HPDE6-E6E7 (cell line): ENCODE measurements around the gene OSBPL2.
A peak's percentile ranks its signal among the peaks of the same experiment; 100 is the strongest.

ENCODE experiments used
- DNase-seq: peaks from one replicate; pipeline ENCODE4 v3.0.0; 2011; ENCODE audit warnings: missing footprints; ENCODE audit errors: extremely low spot score

OSBPL2 gene

DNA sequence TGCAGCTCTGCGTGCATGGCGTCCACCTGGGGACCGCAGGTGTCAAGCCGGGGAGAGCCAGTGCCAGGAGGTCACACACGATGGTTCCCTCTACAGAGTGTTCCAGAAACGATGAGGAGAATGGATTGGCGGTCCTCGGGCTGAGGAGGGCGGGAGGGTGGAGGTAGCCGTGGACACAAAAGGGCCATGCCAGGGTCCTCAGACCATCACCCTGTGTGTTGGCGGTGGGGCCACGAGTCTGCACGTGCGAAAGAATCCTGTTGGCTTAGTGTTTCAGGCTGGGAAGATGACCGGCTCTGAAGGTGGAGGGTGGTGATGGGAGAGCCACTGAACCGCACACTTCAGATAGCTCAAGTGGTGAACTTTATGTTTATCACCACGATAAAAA, 31.9 kb upstream of the OSBPL2 start:
- DNase-seq, result no peak

- DNase-seq, result no peak
These were observed 30.1 kb upstream of the OSBPL2 start for GRCh38 chr20:62208061-62208794.

GRCh38 chr20:62208795-62209755, 29.2 kb upstream of the OSBPL2 start:
- no peak for DNase-seq

GRCh38 chr20:62209850-62210495, 28.3 kb upstream of the OSBPL2 start:
- no peak for DNase-seq

GRCh38 chr20:62210496-62210855, 27.8 kb upstream of the OSBPL2 start:
- DNase-seq, result no peak

GRCh38 chr20:62211216-62211615, 27.1 kb upstream of the OSBPL2 start:
- no peak for DNase-seq

DNA sequence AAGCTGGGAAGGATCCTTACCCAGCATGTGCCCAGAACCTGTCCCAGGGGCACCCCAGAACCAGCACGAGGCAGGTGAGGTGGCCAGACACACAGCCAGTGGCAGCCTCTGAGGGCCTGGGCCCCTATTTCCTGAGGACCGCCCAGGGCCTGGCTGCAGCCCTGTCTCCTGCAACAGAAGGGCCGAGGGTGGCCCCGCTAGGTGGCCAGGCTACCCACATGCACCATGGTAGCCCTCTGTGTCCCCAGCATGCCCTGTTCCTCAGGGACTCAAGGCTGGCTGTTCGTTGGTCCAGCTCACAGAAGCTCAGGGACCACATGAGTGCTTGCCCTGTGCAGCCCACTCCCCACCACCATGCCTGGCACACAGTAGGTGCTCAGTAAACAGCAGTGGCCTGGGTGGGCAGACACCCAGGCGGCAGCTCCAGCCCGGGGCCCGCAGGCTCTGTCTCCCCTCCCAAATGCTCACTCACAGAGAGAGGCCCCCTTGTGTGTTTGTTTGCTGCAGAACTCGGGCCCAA, 26.5 kb upstream of the OSBPL2 start:
- DNase-seq, result no peak

DNA sequence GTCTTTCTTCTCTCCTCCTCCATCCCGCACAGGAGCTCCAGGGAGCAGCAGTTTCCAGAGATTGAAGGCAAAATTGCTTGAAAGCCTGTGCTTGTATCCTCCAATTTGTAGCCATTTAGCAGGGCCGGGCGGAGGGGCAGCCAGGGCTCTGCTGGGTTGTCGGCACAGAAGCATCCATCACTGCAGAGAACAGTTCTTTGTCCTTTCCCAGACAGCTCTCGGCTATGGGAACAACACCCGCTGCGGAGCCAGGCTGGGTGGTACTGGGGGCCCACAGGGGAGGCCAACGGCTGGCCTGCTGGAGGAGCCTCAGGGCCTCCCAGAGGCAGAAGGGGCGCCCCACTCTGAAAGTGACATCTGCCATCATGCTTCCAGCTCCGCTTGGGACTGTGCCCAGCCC, 26.0 kb upstream of the OSBPL2 start:
- DNase-seq, result no peak

DNA sequence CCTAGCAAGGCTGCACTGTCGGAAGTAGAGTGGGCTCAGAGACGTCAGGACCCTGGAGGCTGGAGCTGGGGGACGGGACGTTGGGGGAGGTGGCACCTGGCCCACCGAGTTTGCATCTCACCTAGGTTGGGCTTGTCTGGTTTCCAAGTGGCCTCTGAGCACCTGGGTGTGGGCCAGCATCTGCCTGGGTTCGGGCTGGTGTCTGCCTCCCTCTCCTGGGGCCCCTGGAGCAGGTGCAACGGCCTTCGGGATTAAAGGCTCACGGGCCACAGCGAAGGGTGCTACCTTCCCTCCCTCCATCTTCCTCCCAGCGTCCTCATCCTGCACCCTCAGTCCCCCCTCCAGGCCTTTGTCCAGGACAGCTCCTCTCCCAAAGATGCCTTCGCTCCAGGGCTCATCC, 24.3 kb upstream of the OSBPL2 start:
- no peak for DNase-seq

DNA sequence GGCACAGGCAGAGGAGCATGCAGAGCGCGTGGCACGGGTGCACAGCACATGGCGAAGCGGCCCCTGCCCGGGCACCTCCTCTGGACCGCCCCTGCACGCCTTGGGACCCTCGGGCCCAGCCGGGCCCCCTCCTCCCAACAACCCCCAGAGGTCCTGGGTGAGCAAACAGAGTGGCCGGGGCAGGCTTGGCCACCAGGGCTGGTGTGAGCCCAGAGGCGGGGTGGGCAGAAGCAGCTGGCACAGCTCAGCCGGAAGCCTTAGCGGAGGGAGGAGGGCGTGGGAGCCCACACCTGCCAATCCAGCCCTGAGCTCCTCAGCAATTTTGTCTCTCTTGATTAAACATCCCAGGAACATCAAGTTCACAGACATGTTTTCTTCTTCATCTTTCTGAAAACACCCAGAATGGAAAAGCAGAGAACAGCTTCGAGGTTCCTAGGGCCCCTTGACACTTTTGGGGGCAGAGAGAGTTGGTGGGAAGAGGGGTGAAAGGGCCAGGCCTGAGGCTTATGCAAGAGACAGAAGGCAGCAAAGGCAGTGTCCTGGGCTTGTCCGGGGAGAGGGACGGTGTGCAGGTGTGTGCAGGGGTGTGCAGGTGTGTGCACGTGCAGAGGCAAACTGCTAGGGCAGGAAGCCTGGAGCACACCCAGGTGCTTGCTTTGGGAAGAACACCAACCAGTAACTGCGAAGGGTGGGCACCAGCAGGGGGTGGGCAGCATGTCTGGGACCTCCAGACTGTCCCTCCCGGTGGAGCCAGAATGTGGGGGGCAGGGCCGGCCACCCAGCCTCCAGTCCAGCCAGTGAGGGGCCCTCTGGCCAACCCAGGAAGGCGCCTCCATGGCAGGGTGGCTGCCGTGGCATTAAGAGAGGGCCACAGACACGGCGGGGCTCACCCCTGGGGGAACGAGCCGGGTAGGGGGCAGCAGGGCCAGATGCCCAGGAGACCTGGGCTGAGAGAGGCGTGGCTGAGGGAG, 23.0 kb upstream of the OSBPL2 start:
- DNase-seq, result no peak

GRCh38 chr20:62215991-62216635, 22.2 kb upstream of the OSBPL2 start:
- no peak for DNase-seq

GRCh38 chr20:62216636-62217566, 21.4 kb upstream of the OSBPL2 start:
- no peak for DNase-seq

DNA sequence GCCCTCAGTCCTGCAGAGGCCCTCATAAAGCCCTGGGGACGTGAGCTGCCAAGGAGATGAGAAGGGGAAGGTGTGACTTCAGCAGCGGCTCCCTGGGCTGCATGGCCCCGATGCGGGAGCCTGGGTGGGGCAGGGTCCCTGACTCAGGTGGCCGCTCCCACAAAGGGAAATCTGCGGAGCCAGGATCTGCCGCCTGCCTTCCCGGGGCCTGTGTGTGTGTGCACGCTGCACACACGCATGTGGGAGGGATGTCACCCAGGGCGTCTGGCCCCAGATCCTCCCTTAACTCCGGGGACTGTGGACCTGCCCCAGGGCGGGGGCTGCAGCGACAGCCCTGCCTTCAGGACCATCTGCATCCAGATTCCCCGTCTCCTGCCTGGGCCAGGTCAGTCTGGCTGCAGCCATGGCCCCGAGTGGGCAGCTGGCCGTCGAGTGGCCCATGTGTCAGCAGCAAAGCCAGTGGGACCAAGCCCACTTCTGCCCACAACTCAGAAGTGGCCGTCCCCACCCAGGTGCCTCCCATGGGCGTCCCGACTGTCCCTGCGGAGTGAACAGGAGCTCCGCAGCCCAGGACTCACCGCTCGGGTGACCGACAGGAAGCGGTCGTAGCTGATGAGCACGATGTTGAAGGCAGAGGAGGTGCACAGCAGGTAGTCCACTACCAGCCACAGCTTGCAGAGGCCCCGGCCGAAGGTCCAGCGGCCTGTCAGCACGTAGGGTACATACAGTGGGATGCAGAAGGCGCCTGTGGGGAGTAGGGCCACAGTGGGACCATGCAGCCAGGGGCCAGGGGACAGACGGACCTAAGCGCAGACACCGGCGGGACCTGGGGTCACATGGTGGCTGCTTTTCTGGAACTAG, 20.2 kb upstream of the OSBPL2 start:
- DNase-seq, result no peak

DNA sequence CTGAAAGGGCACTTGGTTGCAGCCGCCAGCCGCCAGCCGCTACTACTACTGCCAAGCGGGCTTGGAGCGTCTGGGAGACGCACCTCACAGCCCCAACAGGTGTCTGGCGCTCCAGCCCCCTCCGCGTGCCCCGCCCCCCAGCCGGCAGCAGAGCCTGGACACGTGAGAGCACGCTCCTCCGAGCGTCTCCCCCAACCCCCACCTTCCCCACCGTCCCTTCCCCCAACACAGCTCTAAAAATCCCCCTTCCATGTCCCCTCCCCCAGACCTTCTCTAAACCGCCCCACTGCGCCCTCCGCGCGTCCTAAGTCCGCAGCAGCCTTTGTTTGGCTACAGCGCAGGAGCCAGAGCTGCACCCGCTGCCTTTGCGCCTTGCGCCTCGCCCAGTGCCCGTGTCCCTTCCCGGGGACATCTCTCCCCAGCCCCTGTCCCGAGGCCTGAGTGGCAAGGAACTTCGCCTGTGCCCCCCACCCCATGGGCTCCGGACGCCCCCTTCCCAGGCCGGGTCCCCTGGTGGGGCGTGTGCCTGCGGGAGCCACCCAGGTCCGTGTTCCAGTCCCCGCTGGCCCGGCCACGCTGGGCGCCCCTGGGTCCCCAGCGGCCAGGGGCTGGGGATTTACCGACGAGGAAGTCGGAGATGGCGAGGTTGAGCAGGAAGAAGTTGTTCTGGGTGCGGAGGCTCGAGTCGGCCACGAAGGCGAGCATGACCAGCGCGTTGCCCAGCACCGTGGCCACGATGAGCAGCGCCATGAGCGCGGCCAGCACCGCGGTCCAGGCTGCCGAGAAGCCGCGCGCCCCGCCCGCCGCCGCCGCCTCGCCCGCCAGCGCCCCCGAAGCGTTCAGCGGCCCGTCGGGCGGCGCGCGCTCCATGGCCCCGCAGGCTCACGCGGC, 19.0 kb upstream of the OSBPL2 start:
- no peak for DNase-seq

- peak; percentile 79 for DNase-seq
These were observed 18.2 kb upstream of the OSBPL2 start, which contains the start of gene HRH3 for GRCh38 chr20:62219992-62220665. Gene HRH3 (minus strand): TSS chr20:62220278. CDS start chr20:62219970, 308 bp downstream.

- no peak for DNase-seq
These were observed 17.4 kb upstream of the OSBPL2 start for GRCh38 chr20:62220666-62221568.
